ENCODE measurements around the gene AHNAK. TPM values are rescaled to one million over a fixed set of nuclear protein-coding genes. Genes with fewer than 3 reads are reported as not detected.

AHNAK gene
- total RNA-seq, 1 experiment from 2014 or later: 60.1 TPM

GRCh38 chr11:62409831-62410230 is 136.8 kb downstream of the AHNAK start:
- no peak for DNase-seq (ENCODE audit: low spot score)

- no peak for DNase-seq (ENCODE audit: low spot score)
These were observed 140.6 kb downstream of the AHNAK start for GRCh38 chr11:62406034-62406433.

- no peak for DNase-seq (ENCODE audit: low spot score)
These were observed 141.7 kb downstream of the AHNAK start for GRCh38 chr11:62404901-62405300.

GRCh38 chr11:62404435-62404834 is 142.2 kb downstream of the AHNAK start:
- DNase-seq (ENCODE audit: low spot score): no peak

- no peak for DNase-seq (ENCODE audit: low spot score)
These were observed 143.5 kb downstream of the AHNAK start for GRCh38 chr11:62402960-62403730.

- DNase-seq (ENCODE audit: low spot score): no peak
These were observed 144.2 kb downstream of the AHNAK start for GRCh38 chr11:62402226-62402959.

GRCh38 chr11:62401811-62402210 is 144.8 kb downstream of the AHNAK start:
- no peak for DNase-seq (ENCODE audit: low spot score)

GRCh38 chr11:62401356-62401755 is 145.2 kb downstream of the AHNAK start:
- no peak for DNase-seq (ENCODE audit: low spot score)

GRCh38 chr11:62400760-62401159 is 145.8 kb downstream of the AHNAK start:
- DNase-seq (ENCODE audit: low spot score): peak; percentile 71

GRCh38 chr11:62400281-62400680 is 146.3 kb downstream of the AHNAK start:
- DNase-seq (ENCODE audit: low spot score): no peak

GRCh38 chr11:62399878-62400266 is 146.7 kb downstream of the AHNAK start:
- no peak for DNase-seq (ENCODE audit: low spot score)

GRCh38 chr11:62399172-62399877 is 147.3 kb downstream of the AHNAK start:
- DNase-seq (ENCODE audit: low spot score): no peak

GRCh38 chr11:62398011-62398994 is 148.3 kb downstream of the AHNAK start:
- DNase-seq (ENCODE audit: low spot score): no peak

- DNase-seq (ENCODE audit: low spot score): no peak
These were observed 150.6 kb downstream of the AHNAK start for GRCh38 chr11:62395885-62396551.

- peak; percentile 83 for DNase-seq (ENCODE audit: low spot score)
These were observed 151.6 kb downstream of the AHNAK start for GRCh38 chr11:62394825-62395538.

GRCh38 chr11:62393735-62394134 is 152.9 kb downstream of the AHNAK start:
- DNase-seq (ENCODE audit: low spot score): no peak

- peak; percentile 42 for DNase-seq (ENCODE audit: low spot score)
These were observed 153.5 kb downstream of the AHNAK start for GRCh38 chr11:62393061-62393611.

- no peak for DNase-seq (ENCODE audit: low spot score)
These were observed 154.1 kb downstream of the AHNAK start for GRCh38 chr11:62392506-62392905.

GRCh38 chr11:62391642-62392425 is 154.8 kb downstream of the AHNAK start:
- DNase-seq (ENCODE audit: low spot score): no peak
